ENCODE measurements around the gene WDR6.

Gene WDR6

GRCh38 chr3:49034650-49035049, 27.5 kb downstream of the WDR6 start:
- H3K4me3 ChIP-seq (replicated peaks; ENCODE audit: low read depth, low read length) = no peak overlapping the region
- DNase-seq (ENCODE audit: extremely low read depth, low read depth) = no peak
- TF ChIP-seq CTCF (IDR thresholded peaks at IDR 0.05; ENCODE audit: low read depth, low read length, missing control alignments) = no peak

GRCh38 chr3:49035281-49035680, 28.1 kb downstream of the WDR6 start:
- no peak for DNase-seq (ENCODE audit: extremely low read depth, low read depth)
- no peak for TF ChIP-seq CTCF (IDR thresholded peaks at IDR 0.05; ENCODE audit: low read depth, low read length, missing control alignments)
- no peak overlapping the region for H3K4me3 ChIP-seq (replicated peaks; ENCODE audit: low read depth, low read length)

GRCh38 chr3:49053543-49053942, 46.4 kb downstream of the WDR6 start:
- no peak for DNase-seq (ENCODE audit: extremely low read depth, low read depth)
- H3K4me3 ChIP-seq (replicated peaks; ENCODE audit: low read depth, low read length) = no peak overlapping the region
- no peak for TF ChIP-seq CTCF (IDR thresholded peaks at IDR 0.05; ENCODE audit: low read depth, low read length, missing control alignments)

- H3K4me3 ChIP-seq (replicated peaks; ENCODE audit: low read depth, low read length) = no peak overlapping the region
- DNase-seq (ENCODE audit: extremely low read depth, low read depth) = no peak
- no peak for TF ChIP-seq CTCF (IDR thresholded peaks at IDR 0.05; ENCODE audit: low read depth, low read length, missing control alignments)
Measured at GRCh38 chr3:49054344-49054862, 47.2 kb downstream of the WDR6 start.

GRCh38 chr3:49057268-49057667, 50.1 kb downstream of the WDR6 start:
- no peak for TF ChIP-seq CTCF (IDR thresholded peaks at IDR 0.05; ENCODE audit: low read depth, low read length, missing control alignments)
- no peak for DNase-seq (ENCODE audit: extremely low read depth, low read depth)
- H3K4me3 ChIP-seq (replicated peaks; ENCODE audit: low read depth, low read length) = no peak overlapping the region

- H3K4me3 ChIP-seq (replicated peaks; ENCODE audit: low read depth, low read length) = no peak overlapping the region
- no peak for TF ChIP-seq CTCF (IDR thresholded peaks at IDR 0.05; ENCODE audit: low read depth, low read length, missing control alignments)
- DNase-seq (ENCODE audit: extremely low read depth, low read depth) = no peak
Measured at GRCh38 chr3:49058011-49058410, 50.8 kb downstream of the WDR6 start.
